Measurements from ENCODE around the gene CCDC13. TPM values are rescaled to one million over a fixed set of nuclear protein-coding genes. Genes with fewer than 3 reads are reported as not detected.
A peak's percentile ranks its signal among the peaks of the same experiment; 100 is the strongest.

The CCDC13 gene
- total RNA-seq, 2 experiments from 2014 or later, result 0.38 TPM; not detected in 1

- H3K36me3 Mint-ChIP-seq (ENCODE audit: low read depth), result peaks cover 4% of the 10 kb centered on the region
- Histone ChIP-seq H3K36me3 (ENCODE audit: insufficient read depth, low read length) (no peaks in the 10 kb centered on the region), H3K27me3 (ENCODE audit: control insufficient read depth in 1 of 2, insufficient read depth in 2 of 2, low read length in 2 of 2) (no peaks in the 10 kb centered on the region), H3K9me3 (ENCODE audit: control insufficient read depth in 1 of 2, insufficient read depth in 1 of 2, low read length in 2 of 2) (no peaks in the 10 kb centered on the region), H3K27ac (ENCODE audit: low read depth in 1 of 2, low read length in 2 of 2) (no peak overlapping the region), H3K4me3 (ENCODE audit: low read length) (peak overlapping the region; percentile 46), H3K4me1 (ENCODE audit: insufficient read depth, low read length) (peaks cover 6% of the 10 kb centered on the region)
- no peak for TF ChIP-seq CTCF (IDR thresholded peaks at IDR 0.05)
- intact Hi-C loops (cut with DNase I, micrococcal nuclease), result no loop called here
- H3K4me1 Mint-ChIP-seq (ENCODE audit: low read depth), result peaks cover 13% of the 10 kb centered on the region
- no peaks in the 10 kb centered on the region for H3K27me3 Mint-ChIP-seq
- H3K9me3 Mint-ChIP-seq, result no peaks in the 10 kb centered on the region
- DNase-seq, result no peak
- CTCF ChIA-PET, result no interaction called here
- peak; percentile 6 for ATAC-seq (ENCODE audit: poor library complexity)
- H3K4me3 Mint-ChIP-seq, result peak overlapping the region; percentile 91
- POLR2A ChIA-PET, result no interaction called here
- H3K27ac Mint-ChIP-seq, result peak overlapping the region; percentile 43
Observed at GRCh38 chr3:42773409-42773751, 327 bp upstream of the CCDC13 start.

- ChIA-PET CTCF (no interaction called here), POLR2A (no interaction called here)
- no peak overlapping the region for H3K27ac ChIP-seq (ENCODE audit: low read depth in 1 of 2, low read length in 2 of 2)
- peaks cover 4% of the 10 kb centered on the region for H3K36me3 Mint-ChIP-seq (ENCODE audit: low read depth)
- no peaks in the 10 kb centered on the region for H3K27me3 ChIP-seq (ENCODE audit: control insufficient read depth in 1 of 2, insufficient read depth in 2 of 2, low read length in 2 of 2)
- no peak overlapping the region for H3K27ac Mint-ChIP-seq
- H3K4me3 ChIP-seq (ENCODE audit: low read length), result no peak overlapping the region
- H3K9me3 ChIP-seq (ENCODE audit: control insufficient read depth in 1 of 2, insufficient read depth in 1 of 2, low read length in 2 of 2), result no peaks in the 10 kb centered on the region
- H3K4me1 ChIP-seq (ENCODE audit: insufficient read depth, low read length), result peaks cover 6% of the 10 kb centered on the region
- DNase-seq (no peak), ATAC-seq (ENCODE audit: poor library complexity) (no peak)
- H3K4me1 Mint-ChIP-seq (ENCODE audit: low read depth), result peaks cover 13% of the 10 kb centered on the region
- no peaks in the 10 kb centered on the region for H3K36me3 ChIP-seq (ENCODE audit: insufficient read depth, low read length)
- no peaks in the 10 kb centered on the region for H3K9me3 Mint-ChIP-seq
- TF ChIP-seq CTCF (IDR thresholded peaks at IDR 0.05), result no peak
- intact Hi-C loops (cut with DNase I, micrococcal nuclease), result no loop called here
- peak overlapping the region; percentile 16 for H3K4me3 Mint-ChIP-seq
- no peaks in the 10 kb centered on the region for H3K27me3 Mint-ChIP-seq
Observed at GRCh38 chr3:42771271-42771670, 1.8 kb downstream of the CCDC13 start.

GRCh38 chr3:42769477-42770131 is 3.4 kb downstream of the CCDC13 start:
- H3K4me1 Mint-ChIP-seq (ENCODE audit: low read depth), result peaks cover 13% of the 10 kb centered on the region
- no peaks in the 10 kb centered on the region for H3K9me3 Mint-ChIP-seq
- TF ChIP-seq CTCF (IDR thresholded peaks at IDR 0.05), result no peak
- no peak overlapping the region for H3K4me3 ChIP-seq (ENCODE audit: low read length)
- intact Hi-C loops (cut with DNase I, micrococcal nuclease), result no loop called here
- no peak overlapping the region for H3K4me3 Mint-ChIP-seq
- H3K36me3 ChIP-seq (ENCODE audit: insufficient read depth, low read length), result no peaks in the 10 kb centered on the region
- no peak for ATAC-seq (ENCODE audit: poor library complexity)
- CTCF ChIA-PET, result interaction anchor here (0.7 kb wide), 1 partner anchor 12 kb away, joined by 3 read pairs; no protein-coding TSS in a partner anchor
- POLR2A ChIA-PET, result interaction anchor here (0.7 kb wide), 1 partner anchor 14 kb away, joined by 3 read pairs; no protein-coding TSS in a partner anchor
- H3K27me3 Mint-ChIP-seq, result no peaks in the 10 kb centered on the region
- H3K27me3 ChIP-seq (ENCODE audit: control insufficient read depth in 1 of 2, insufficient read depth in 2 of 2, low read length in 2 of 2), result no peaks in the 10 kb centered on the region
- no peaks in the 10 kb centered on the region for H3K9me3 ChIP-seq (ENCODE audit: control insufficient read depth in 1 of 2, insufficient read depth in 1 of 2, low read length in 2 of 2)
- no peak overlapping the region for H3K27ac ChIP-seq (ENCODE audit: low read depth in 1 of 2, low read length in 2 of 2)
- peaks cover 4% of the 10 kb centered on the region for H3K36me3 Mint-ChIP-seq (ENCODE audit: low read depth)
- no peak for DNase-seq
- peaks cover 6% of the 10 kb centered on the region for H3K4me1 ChIP-seq (ENCODE audit: insufficient read depth, low read length)
- H3K27ac Mint-ChIP-seq, result no peak overlapping the region

Measured in CD4-positive, alpha-beta T cell (primary cell).